ENCODE data around the gene RADX. TPM values are rescaled to one million over a fixed set of nuclear protein-coding genes. Genes with fewer than 3 reads are reported as not detected.

Gene RADX
- total RNA-seq, 2 experiments from 2014 or later, result 8.1 to 9.4 TPM

DNA sequence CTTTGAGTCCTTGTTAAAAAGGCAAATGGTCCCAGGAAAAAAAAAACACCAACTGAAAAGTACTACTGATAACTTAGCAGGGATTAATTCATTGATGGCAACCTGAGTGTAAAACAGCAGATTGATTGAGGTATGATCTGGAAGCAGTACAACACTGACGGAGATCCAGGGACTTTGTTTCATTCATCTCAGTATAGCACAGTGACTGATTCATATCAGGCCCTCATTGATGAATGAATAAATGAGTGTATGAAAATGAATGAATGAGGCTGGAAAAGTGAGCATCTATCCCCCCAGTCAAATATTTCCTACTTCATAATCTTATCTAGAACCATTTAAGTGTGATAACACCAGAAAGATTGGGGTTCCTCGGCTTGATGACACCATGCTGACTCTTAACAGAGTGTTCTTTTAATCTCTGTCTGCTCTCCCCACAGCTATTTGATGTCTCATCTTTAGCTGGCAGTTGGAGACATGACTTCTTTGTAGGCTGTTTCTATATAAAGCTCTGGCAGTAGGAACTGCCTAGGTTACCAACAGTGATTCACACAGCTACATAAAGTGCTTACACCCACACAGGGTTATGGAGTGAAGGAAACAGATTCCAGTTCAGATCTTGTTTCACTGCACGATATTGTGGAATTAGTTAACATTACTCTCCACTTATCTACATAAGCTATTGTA lies 96.1 kb downstream of the RADX start:
- H3K36me3 Mint-ChIP-seq (ENCODE audit: low read depth), result no peaks in the 10 kb centered on the region
- DNase-seq, result no peak
- no peaks in the 10 kb centered on the region for H3K9me3 Mint-ChIP-seq
- Histone ChIP-seq H3K4me3 (ENCODE audit: low read length) (no peak overlapping the region), H3K4me1 (ENCODE audit: insufficient read depth, low read length) (no peaks in the 10 kb centered on the region), H3K27ac (ENCODE audit: low read depth in 1 of 2, low read length in 2 of 2) (no peak overlapping the region), H3K9me3 (ENCODE audit: control insufficient read depth in 1 of 2, insufficient read depth in 1 of 2, low read length in 2 of 2) (no peaks in the 10 kb centered on the region), H3K27me3 (ENCODE audit: control insufficient read depth in 1 of 2, insufficient read depth in 2 of 2, low read length in 2 of 2) (no peaks in the 10 kb centered on the region), H3K36me3 (ENCODE audit: insufficient read depth, low read length) (no peaks in the 10 kb centered on the region)
- no peaks in the 10 kb centered on the region for H3K27me3 Mint-ChIP-seq
- no peak overlapping the region for H3K27ac Mint-ChIP-seq
- no peak for ATAC-seq (ENCODE audit: poor library complexity)
- H3K4me3 Mint-ChIP-seq, result no peak overlapping the region
- TF ChIP-seq, protein P1, sequence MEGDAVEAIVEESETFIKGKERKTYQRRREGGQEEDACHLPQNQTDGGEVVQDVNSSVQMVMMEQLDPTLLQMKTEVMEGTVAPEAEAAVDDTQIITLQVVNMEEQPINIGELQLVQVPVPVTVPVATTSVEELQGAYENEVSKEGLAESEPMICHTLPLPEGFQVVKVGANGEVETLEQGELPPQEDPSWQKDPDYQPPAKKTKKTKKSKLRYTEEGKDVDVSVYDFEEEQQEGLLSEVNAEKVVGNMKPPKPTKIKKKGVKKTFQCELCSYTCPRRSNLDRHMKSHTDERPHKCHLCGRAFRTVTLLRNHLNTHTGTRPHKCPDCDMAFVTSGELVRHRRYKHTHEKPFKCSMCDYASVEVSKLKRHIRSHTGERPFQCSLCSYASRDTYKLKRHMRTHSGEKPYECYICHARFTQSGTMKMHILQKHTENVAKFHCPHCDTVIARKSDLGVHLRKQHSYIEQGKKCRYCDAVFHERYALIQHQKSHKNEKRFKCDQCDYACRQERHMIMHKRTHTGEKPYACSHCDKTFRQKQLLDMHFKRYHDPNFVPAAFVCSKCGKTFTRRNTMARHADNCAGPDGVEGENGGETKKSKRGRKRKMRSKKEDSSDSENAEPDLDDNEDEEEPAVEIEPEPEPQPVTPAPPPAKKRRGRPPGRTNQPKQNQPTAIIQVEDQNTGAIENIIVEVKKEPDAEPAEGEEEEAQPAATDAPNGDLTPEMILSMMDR (IDR thresholded peaks at IDR 0.05), result no peak
- POLR2A ChIA-PET, result no interaction called here
- CTCF ChIA-PET, result no interaction called here
- H3K4me1 Mint-ChIP-seq (ENCODE audit: low read depth), result no peaks in the 10 kb centered on the region
- intact Hi-C loops (cut with DNase I, micrococcal nuclease), result no loop called here

DNA sequence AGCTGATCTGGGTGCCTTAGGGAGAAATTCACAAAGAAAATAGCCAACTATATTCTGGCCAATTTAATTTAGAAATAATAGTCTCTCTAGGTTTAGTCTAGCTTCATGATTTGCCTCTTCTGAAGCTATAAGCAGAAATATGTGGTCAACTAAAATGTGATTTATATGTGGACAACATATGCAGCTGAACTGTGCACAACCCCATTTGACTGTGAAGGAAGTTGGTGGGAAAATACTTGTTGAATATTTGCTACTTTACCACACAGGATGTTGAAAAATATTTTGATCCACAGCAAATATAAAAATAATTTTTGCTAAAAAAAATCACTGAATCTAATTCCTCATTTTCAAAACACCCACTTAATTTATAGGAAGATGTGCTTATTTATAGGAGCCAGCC lies 99.0 kb downstream of the RADX start:
- CTCF ChIA-PET, result interaction anchor here (0.7 kb wide), 1 partner anchor 62 kb away, joined by 3 read pairs; no protein-coding TSS in a partner anchor
- Mint-ChIP-seq H3K9me3 (no peaks in the 10 kb centered on the region), H3K27me3 (no peaks in the 10 kb centered on the region), H3K4me1 (ENCODE audit: low read depth) (no peaks in the 10 kb centered on the region), H3K36me3 (ENCODE audit: low read depth) (no peaks in the 10 kb centered on the region), H3K4me3 (no peak overlapping the region), H3K27ac (no peak overlapping the region)
- no peaks in the 10 kb centered on the region for H3K36me3 ChIP-seq (ENCODE audit: insufficient read depth, low read length)
- H3K27me3 ChIP-seq (ENCODE audit: control insufficient read depth in 1 of 2, insufficient read depth in 2 of 2, low read length in 2 of 2), result no peaks in the 10 kb centered on the region
- H3K4me1 ChIP-seq (ENCODE audit: insufficient read depth, low read length), result no peaks in the 10 kb centered on the region
- no peak overlapping the region for H3K4me3 ChIP-seq (ENCODE audit: low read length)
- no peak for DNase-seq
- intact Hi-C loops (cut with DNase I, micrococcal nuclease), result no loop called here
- ATAC-seq (ENCODE audit: poor library complexity), result no peak
- H3K27ac ChIP-seq (ENCODE audit: low read depth in 1 of 2, low read length in 2 of 2), result no peak overlapping the region
- H3K9me3 ChIP-seq (ENCODE audit: control insufficient read depth in 1 of 2, insufficient read depth in 1 of 2, low read length in 2 of 2), result no peaks in the 10 kb centered on the region
- TF ChIP-seq, protein P1 (IDR thresholded peaks at IDR 0.05), result no peak
- POLR2A ChIA-PET, result no interaction called here

- no peak for ATAC-seq (ENCODE audit: poor library complexity)
- Histone ChIP-seq H3K4me3 (ENCODE audit: low read length) (no peak overlapping the region), H3K27me3 (ENCODE audit: control insufficient read depth in 1 of 2, insufficient read depth in 2 of 2, low read length in 2 of 2) (no peaks in the 10 kb centered on the region), H3K27ac (ENCODE audit: low read depth in 1 of 2, low read length in 2 of 2) (no peak overlapping the region), H3K4me1 (ENCODE audit: insufficient read depth, low read length) (no peaks in the 10 kb centered on the region), H3K9me3 (ENCODE audit: control insufficient read depth in 1 of 2, insufficient read depth in 1 of 2, low read length in 2 of 2) (no peaks in the 10 kb centered on the region), H3K36me3 (ENCODE audit: insufficient read depth, low read length) (no peaks in the 10 kb centered on the region)
- intact Hi-C loops (cut with DNase I, micrococcal nuclease), result no loop called here
- TF ChIP-seq, protein P1 (IDR thresholded peaks at IDR 0.05), result no peak
- Mint-ChIP-seq H3K4me3 (no peak overlapping the region), H3K36me3 (ENCODE audit: low read depth) (no peaks in the 10 kb centered on the region), H3K9me3 (no peaks in the 10 kb centered on the region), H3K4me1 (ENCODE audit: low read depth) (no peaks in the 10 kb centered on the region), H3K27me3 (no peaks in the 10 kb centered on the region), H3K27ac (no peak overlapping the region)
- no peak for DNase-seq
- ChIA-PET POLR2A (no interaction called here), CTCF (no interaction called here)
Measured at GRCh38 chrX:106711375-106711774, 99.6 kb downstream of the RADX start.
